Mucosa of descending colon (tissue), 3 donors: ENCODE measurements around the gene UNC50. TPM values are rescaled to one million over a fixed set of nuclear protein-coding genes. Genes with fewer than 3 reads are reported as not detected.

ENCODE experiments used
- ATAC-seq: fragments of 200-7000 bp; cut with Tn5 transposase; one replicate; pipeline ENCODE4 v1.9.1; 2020; ENCODE audit warnings: mild to moderate bottlenecking, moderate library complexity
- DNase-seq, 3 donors: peaks; one replicate each; pipeline ENCODE4 v3.0.0-alpha.2; 2020
- H3K36me3 ChIP-seq: fragments of 200-600 bp; one replicate; pipeline ENCODE4 v1.8.0; 2021; ENCODE audit warnings: low read depth, mild to moderate bottlenecking
- H3K4me1 ChIP-seq: fragments of 200-600 bp; one replicate; pipeline ENCODE4 v1.8.0; 2021; ENCODE audit warnings: low read depth, mild to moderate bottlenecking
- H3K4me3 ChIP-seq: fragments of 200-600 bp; one replicate; pipeline ENCODE4 v1.8.0; 2021; ENCODE audit warnings: mild to moderate bottlenecking
- H3K9me3 ChIP-seq: fragments of 200-600 bp; one replicate; pipeline ENCODE4 v1.8.0; 2021; ENCODE audit warnings: mild to moderate bottlenecking
- intact Hi-C, 2 donors: fragments of 100-400 bp; cut with DNase I in 1 of 2; cut with micrococcal nuclease in 1 of 2; formaldehyde crosslinking; loops; one replicate each; pipeline versions ENCODE4 v1.11.0 to v1.11.1; 2022; cut with DNase I, micrococcal nuclease
- total RNA-seq, 3 donors: library from RNA; stranded (reverse); fragmentation: NEBNext Ultra II Directional in 2 of 3; extraction: Animal tissue kit (Norgen Biotek cat#: 25700) in 2 of 3; gene quantifications; one replicate each; pipeline versions ENCODE4 v1.2.1 to v1.2.4, GENCODE V29; 2021 to 2023
- TF ChIP-seq, protein P1 (sequence below): fragments of 200-600 bp; IDR thresholded peaks from one replicate; pipeline ENCODE4 v1.8.0; 2022; ENCODE audit warnings: antibody characterized with exemption, mild to moderate bottlenecking
- donor health status: DM: no; HTN: no; CAD: no; lungs with moderate emphysema.
- donor health status: DM: no; HTN: no; CAD: no.
- donor health status: DM: no; HTN: yes; CAD: no.

Gene UNC50
- total RNA-seq, 3 donors from 2014 or later = 32.6 to 44.3 (median 35.4) TPM

DNA sequence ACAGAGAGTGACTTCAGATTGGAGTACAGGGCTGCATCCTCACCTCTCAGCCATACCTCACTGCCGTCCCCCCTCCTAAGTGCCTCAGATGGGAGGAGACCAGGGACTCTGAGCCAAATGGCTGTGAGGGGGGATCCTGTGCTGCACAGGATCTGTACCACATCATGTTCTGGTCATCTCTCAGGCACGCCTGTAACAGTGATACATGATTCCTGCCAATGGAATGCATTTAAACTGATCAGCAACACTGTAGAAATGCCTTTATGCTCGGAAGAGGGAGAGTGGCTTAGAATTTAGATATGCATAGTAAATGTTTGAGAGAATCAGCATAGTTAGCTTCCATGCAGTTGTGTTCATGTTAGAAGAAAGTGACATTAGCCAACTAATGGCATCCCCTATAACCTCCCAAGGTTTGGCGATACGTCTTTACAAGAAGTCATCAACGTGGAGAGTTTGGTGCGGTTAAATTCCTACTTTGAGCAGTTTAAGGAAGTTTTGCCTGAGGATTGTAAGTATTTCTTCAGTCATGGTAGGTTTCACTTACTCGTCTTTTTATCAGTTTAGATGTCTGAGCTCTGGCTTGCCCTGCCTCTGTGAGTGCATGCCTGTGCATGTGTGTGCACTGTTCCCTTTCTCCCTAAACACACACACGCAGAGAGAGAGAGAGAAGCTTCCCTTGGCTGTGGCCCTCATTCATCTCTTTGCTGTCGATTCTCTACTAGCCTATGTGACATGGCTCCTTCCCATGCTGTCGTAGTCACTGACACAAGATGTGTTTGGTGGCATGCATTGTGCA lies 40.0 kb upstream of the UNC50 start:
- intact Hi-C loops = no loop called here
- no peak overlapping the region for H3K4me3 ChIP-seq
- TF ChIP-seq, protein P1, sequence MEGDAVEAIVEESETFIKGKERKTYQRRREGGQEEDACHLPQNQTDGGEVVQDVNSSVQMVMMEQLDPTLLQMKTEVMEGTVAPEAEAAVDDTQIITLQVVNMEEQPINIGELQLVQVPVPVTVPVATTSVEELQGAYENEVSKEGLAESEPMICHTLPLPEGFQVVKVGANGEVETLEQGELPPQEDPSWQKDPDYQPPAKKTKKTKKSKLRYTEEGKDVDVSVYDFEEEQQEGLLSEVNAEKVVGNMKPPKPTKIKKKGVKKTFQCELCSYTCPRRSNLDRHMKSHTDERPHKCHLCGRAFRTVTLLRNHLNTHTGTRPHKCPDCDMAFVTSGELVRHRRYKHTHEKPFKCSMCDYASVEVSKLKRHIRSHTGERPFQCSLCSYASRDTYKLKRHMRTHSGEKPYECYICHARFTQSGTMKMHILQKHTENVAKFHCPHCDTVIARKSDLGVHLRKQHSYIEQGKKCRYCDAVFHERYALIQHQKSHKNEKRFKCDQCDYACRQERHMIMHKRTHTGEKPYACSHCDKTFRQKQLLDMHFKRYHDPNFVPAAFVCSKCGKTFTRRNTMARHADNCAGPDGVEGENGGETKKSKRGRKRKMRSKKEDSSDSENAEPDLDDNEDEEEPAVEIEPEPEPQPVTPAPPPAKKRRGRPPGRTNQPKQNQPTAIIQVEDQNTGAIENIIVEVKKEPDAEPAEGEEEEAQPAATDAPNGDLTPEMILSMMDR = no peak
- H3K36me3 ChIP-seq = no peaks in the 10 kb centered on the region
- no peaks in the 10 kb centered on the region for H3K9me3 ChIP-seq
- ATAC-seq (no peak), DNase-seq (no peak)
- no peaks in the 10 kb centered on the region for H3K4me1 ChIP-seq

DNA sequence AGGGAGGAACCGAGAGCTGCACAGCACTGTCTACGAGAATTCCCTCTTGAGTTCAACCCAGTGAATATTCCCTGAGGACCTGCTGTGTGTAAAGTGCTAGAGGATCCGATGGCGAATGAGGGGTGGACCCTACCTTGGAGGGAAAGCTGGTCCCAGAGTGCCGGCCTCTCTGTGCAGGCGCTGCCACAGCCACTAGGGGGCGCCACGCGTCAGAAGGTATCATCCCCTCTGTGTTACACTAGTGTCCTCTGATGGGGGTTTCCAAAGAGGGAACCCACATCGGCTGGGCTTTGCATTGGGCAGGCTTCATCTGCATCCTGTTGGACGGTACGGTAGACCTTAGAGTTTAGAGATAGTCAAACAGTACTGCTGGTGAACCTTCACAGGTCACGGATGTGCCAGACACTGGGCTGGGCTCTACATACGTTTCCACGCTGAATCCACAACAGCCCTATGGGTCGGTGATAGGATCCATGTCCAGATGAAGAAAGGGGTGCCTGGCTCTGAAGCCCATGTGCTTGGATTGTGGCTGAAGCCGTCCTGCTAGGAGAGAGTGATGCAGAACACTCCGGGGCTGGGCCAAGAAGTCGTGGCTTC lies 39.1 kb upstream of the UNC50 start:
- intact Hi-C loops = no loop called here
- DNase-seq = peak in 2 of 3 donors; percentile 76

DNA sequence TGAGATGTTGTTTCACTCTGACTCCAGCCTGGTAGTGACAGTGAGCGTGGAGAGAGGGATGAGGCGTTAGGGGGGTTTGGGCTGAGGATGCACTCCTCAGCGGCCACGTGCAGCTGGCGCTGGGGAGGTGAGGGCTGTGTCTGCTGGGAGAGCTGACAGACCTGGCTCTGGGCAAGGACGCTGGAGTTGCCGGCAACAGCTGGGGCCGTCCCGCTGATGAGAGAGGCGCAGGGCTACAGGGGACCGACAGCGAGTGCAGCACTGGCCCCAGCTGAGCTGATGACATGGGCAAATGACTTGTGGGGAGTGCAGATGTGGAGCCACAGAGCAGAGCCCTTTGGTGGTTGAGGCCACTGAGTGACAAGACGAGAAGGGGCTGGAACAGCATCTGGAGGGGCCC lies 38.5 kb upstream of the UNC50 start:
- Histone ChIP-seq H3K9me3 (no peaks in the 10 kb centered on the region), H3K4me3 (no peak overlapping the region), H3K4me1 (no peaks in the 10 kb centered on the region), H3K36me3 (no peaks in the 10 kb centered on the region)
- no peak for DNase-seq
- intact Hi-C loops = no loop called here
- no peak for ATAC-seq
- TF ChIP-seq, protein P1 = no peak

More for the DNA sequence above, 39.1 kb upstream of the UNC50 start:
- Histone ChIP-seq H3K36me3 (no peaks in the 10 kb centered on the region), H3K4me3 (no peak overlapping the region), H3K4me1 (no peaks in the 10 kb centered on the region), H3K9me3 (no peaks in the 10 kb centered on the region)
- peak; percentile 61 for ATAC-seq
- TF ChIP-seq, protein P1 = peak; percentile 71

DNA sequence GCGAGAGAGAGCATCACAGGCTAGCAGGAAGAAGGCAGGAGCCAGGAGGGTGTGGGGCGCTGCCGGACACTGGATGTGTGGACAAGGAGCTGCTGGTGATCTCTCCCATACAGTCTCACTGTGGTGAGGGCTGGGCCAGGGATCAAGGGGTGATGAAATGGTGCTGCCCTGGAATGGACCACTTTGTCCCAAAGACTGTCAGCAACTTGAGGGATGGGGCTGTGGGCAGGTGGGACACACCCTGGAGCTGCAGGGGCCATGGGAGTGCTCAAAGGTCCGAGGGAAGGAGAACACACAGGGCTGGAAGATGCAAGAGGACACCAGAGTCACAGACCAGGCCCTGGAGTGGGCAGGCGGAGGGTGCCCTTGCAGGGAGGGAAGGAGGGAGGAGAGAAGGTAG lies 38.0 kb upstream of the UNC50 start:
- no peak for ATAC-seq
- Histone ChIP-seq H3K4me3 (no peak overlapping the region), H3K9me3 (no peaks in the 10 kb centered on the region), H3K36me3 (no peaks in the 10 kb centered on the region), H3K4me1 (no peaks in the 10 kb centered on the region)
- TF ChIP-seq, protein P1 = no peak
- DNase-seq = no peak
- intact Hi-C loops = no loop called here

DNA sequence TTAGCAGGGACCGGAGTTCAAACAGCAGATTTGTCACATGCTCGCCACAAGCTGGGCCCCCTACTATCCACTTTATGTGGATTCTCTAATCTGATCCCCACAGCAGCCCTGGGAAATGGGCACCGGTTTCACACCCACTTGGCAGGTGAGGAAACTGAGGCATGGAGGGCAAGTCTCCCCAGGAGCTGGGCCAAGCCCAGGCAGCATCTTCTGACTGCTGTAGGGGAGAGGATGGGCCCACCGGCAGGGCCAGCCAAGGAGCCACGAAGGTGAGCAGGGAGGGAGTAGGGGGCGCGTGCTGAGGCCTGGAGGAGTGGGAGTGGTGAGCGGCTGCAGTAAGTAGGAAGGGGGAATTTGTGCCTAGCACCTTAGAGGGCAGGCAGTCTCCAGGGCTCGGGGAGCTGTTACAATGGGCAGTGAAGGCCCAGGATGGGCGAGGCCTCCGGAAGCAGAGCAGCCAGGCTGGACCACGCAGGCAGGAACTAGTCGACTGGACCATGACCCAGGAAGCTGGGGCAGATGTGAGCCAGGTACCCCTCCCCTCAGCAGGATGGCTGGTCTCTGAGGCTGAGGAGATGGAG lies 37.2 kb upstream of the UNC50 start:
- Histone ChIP-seq H3K4me3 (no peak overlapping the region), H3K4me1 (no peaks in the 10 kb centered on the region), H3K36me3 (no peaks in the 10 kb centered on the region), H3K9me3 (no peaks in the 10 kb centered on the region)
- no peak for DNase-seq
- TF ChIP-seq, protein P1 = no peak
- intact Hi-C loops = no loop called here
- ATAC-seq = peak; percentile 13
